ENCODE data around the gene SULT1A2. TPM values are rescaled to one million over a fixed set of nuclear protein-coding genes. Genes with fewer than 3 reads are reported as not detected.
"Not testable (repeated sequence)": the region's sequence is repeated elsewhere in the genome, so short reads cannot be mapped to it uniquely, and the experiment has no call there.

Gene SULT1A2
- total RNA-seq, 1 donor from 2014 or later: 13.0 TPM

GRCh38 chr16:28572696-28573510 is 23.9 kb downstream of the SULT1A2 start:
- TF ChIP-seq CTCF (IDR thresholded peaks at IDR 0.05): no peak

GRCh38 chr16:28569968-28570752 is 26.7 kb downstream of the SULT1A2 start:
- no peak for DNase-seq
- no peak overlapping the region for H3K27ac ChIP-seq
- peaks cover 27% of the 10 kb centered on the region for H3K4me1 ChIP-seq
- no peaks in the 10 kb centered on the region for H3K36me3 ChIP-seq
- no peak for ATAC-seq
- TF ChIP-seq CTCF (IDR thresholded peaks at IDR 0.05): no peak
- no peak overlapping the region for H3K4me3 ChIP-seq
- no peaks in the 10 kb centered on the region for H3K27me3 ChIP-seq
- H3K9me3 ChIP-seq: no peaks in the 10 kb centered on the region
- intact Hi-C loops (cut with DNase I): no loop called here

More at GRCh38 chr16:28572696-28573510, 23.9 kb downstream of the SULT1A2 start:
- H3K36me3 ChIP-seq: no peaks in the 10 kb centered on the region
- H3K9me3 ChIP-seq: no peaks in the 10 kb centered on the region
- no peak overlapping the region for H3K4me3 ChIP-seq
- intact Hi-C loops (cut with DNase I): no loop called here
- peak overlapping the region; percentile 8 for H3K27ac ChIP-seq
- ATAC-seq (peak; percentile 60), DNase-seq (no peak)
- H3K4me1 ChIP-seq: peaks cover 27% of the 10 kb centered on the region
- H3K27me3 ChIP-seq: no peaks in the 10 kb centered on the region

GRCh38 chr16:28569021-28569420 is 27.8 kb downstream of the SULT1A2 start:
- ATAC-seq (no peak), DNase-seq (no peak)
- no peak for TF ChIP-seq CTCF (IDR thresholded peaks at IDR 0.05)
- no peaks in the 10 kb centered on the region for H3K36me3 ChIP-seq
- no peaks in the 10 kb centered on the region for H3K27me3 ChIP-seq
- no peak overlapping the region for H3K4me3 ChIP-seq
- intact Hi-C loops (cut with DNase I): no loop called here
- no peak overlapping the region for H3K27ac ChIP-seq
- no peaks in the 10 kb centered on the region for H3K9me3 ChIP-seq
- peaks cover 20% of the 10 kb centered on the region for H3K4me1 ChIP-seq

GRCh38 chr16:28567292-28567691 is 29.6 kb downstream of the SULT1A2 start:
- Histone ChIP-seq H3K36me3 (no peaks in the 10 kb centered on the region), H3K4me1 (peaks cover 10% of the 10 kb centered on the region), H3K9me3 (no peaks in the 10 kb centered on the region), H3K4me3 (no peak overlapping the region), H3K27me3 (no peaks in the 10 kb centered on the region), H3K27ac (no peak overlapping the region)
- no peak for TF ChIP-seq CTCF (IDR thresholded peaks at IDR 0.05)
- intact Hi-C loops (cut with DNase I): no loop called here
- DNase-seq (no peak), ATAC-seq (no peak)

- intact Hi-C loops (cut with DNase I); H3K27me3 ChIP-seq; ATAC-seq: not testable (repeated sequence)
These were observed 30.5 kb downstream of the SULT1A2 start for GRCh38 chr16:28566233-28566925.

More at GRCh38 chr16:28566233-28566925, 30.5 kb downstream of the SULT1A2 start:
- not testable (repeated sequence) for H3K36me3 ChIP-seq, H3K27ac ChIP-seq, DNase-seq, H3K4me3 ChIP-seq, H3K9me3 ChIP-seq
- H3K4me1 ChIP-seq: peaks cover 16% of the 10 kb centered on the region
